ENCODE measurements around the gene SLC12A7. TPM values are rescaled to one million over a fixed set of nuclear protein-coding genes. Genes with fewer than 3 reads are reported as not detected.
A peak's percentile ranks its signal among the peaks of the same experiment; 100 is the strongest.

SLC12A7 gene
- total and polyA plus RNA-seq, 9 of the 15 experiments (the other 6 are each of a cell fraction or from before 2014, with no cell fraction given), result 0.01 to 3.1 (median 0.56) TPM

DNA sequence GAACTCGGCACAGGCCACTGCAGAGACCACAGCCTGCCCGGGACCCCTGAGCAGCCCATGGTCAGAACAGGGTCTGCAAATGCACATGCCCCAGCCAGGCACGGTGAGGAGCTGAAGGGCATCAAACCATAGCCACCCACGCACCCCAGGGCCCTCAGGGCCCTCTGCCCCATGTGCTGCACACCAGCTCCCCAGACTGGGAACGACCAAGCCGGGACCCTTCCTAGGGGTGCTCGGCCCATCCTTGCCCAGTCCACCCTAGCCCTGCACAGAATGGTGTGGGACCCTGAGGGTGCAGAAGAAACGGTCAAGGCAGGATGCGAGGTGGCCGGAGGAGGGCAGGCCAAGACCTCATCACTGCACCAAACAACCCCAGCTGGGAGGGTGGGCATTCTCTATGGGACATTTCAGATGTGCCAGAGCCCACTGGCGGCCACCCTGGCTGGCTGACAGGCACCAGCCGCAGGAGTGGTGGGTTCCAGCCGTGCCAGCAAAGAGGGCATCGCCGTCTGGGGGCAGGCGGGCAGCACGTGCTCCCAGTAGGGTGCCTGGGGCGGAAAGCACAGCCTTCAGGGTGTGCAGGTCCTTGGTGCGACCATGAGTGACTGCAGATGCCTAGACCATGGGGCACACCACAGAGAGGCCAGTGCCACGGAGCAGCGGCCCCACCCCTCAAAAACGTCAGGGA, 16.4 kb downstream of the SLC12A7 start (continued):
- TF ChIP-seq SAFB2 (IDR thresholded peaks at IDR 0.05; ENCODE audit: borderline replicate concordance, low read depth, low read length, severe bottlenecking) (no peak), SMARCE1 (IDR thresholded peaks at IDR 0.05) (no peak), ZNF143 (CRISPR knock-in tag; IDR thresholded peaks at IDR 0.05) (no peak), NCOA1 (IDR thresholded peaks at IDR 0.05; ENCODE audit: low read depth) (no peak), KAT8 (IDR thresholded peaks at IDR 0.05; ENCODE audit: low read depth) (no peak)

DNA sequence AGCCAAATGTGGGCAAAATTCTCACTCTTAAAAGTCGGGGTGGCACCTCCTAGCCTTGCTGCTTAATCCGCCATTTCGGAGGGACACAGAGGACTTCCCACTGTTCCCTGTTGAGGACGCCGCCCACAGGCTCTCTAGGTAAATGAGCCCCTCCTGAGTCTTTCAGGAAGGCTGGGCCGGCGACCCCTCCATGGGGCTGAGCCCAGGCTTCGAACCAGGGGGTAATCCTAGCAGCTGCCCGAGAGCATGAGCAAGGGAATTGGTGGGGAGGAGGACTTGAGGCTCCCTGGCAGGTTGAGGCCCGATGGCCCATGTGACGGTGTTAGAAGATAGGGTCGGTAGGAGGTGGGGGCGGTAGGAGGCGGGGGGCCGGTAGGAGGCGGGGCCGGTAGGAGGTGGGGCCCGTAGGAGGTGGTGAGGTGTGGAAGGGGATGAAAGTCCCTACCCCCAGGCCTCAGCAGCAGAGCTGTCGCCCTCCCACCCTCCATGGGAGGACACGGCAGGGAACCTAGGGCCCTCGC, 17.1 kb downstream of the SLC12A7 start:
- no peak overlapping the region for H3K4me3 ChIP-seq
- no peak overlapping the region for H3K4me2 ChIP-seq (ENCODE audit: insufficient read depth, low read length)
- DNase-seq (ENCODE audit: extremely low read depth in 1 of 4, low spot score in 3 of 4) (peak in 2 of 4 experiments; percentile 68 to 69), ATAC-seq (no peak), FAIRE-seq (no peak)
- in situ Hi-C loops (cut with MboI) (no loop called here), intact Hi-C loops (cut with micrococcal nuclease) (no loop called here)
- no peak overlapping the region for H3K27ac ChIP-seq (ENCODE audit: extremely low read depth, low read depth, low read length)
- peaks cover 16 to 71% of the 10 kb centered on the region in 2 experiments; a peak in 4 of 5 replicates for H3K27me3 ChIP-seq (ENCODE audit: control insufficient read depth in 2 of 2, insufficient read depth in 2 of 2, low read length in 2 of 2)
- POLR2A ChIA-PET, result interaction anchor here (0.5 to 1.2 kb wide), 4 partner anchors 14 to 81 kb away, joined by 3 to 4 read pairs (median 3); no protein-coding TSS in a partner anchor
- H3K4me1 ChIP-seq (replicated peaks in 1 of 2; ENCODE audit: control insufficient read depth in 2 of 2, insufficient read depth in 2 of 2, low read length in 2 of 2), result peaks cover 0 to 71% of the 10 kb centered on the region in 2 experiments; a peak in 2 of 5 replicates
- no peak overlapping the region for H2AFZ ChIP-seq (ENCODE audit: low read depth, low read length)
- peaks cover 43% of the 10 kb centered on the region for H4K20me1 ChIP-seq (replicated peaks; ENCODE audit: control insufficient read depth, insufficient read depth, low read length)
- H3K36me3 ChIP-seq (ENCODE audit: control insufficient read depth, insufficient read depth, low read length), result no peaks in the 10 kb centered on the region
- CTCF ChIA-PET (ENCODE audit: low intra/inter-chr PET ratio), result no interaction called here
- no peak overlapping the region for H3K9ac ChIP-seq (ENCODE audit: insufficient read depth in 1 of 2, low read depth in 2 of 2, low read length in 2 of 2)
- WGBS (ENCODE audit: insufficient coverage, low coverage, missing lambda C conversion rate), result 33% methylated on average over 13 of the region's 21 CpGs
- TF ChIP-seq, protein P1, sequence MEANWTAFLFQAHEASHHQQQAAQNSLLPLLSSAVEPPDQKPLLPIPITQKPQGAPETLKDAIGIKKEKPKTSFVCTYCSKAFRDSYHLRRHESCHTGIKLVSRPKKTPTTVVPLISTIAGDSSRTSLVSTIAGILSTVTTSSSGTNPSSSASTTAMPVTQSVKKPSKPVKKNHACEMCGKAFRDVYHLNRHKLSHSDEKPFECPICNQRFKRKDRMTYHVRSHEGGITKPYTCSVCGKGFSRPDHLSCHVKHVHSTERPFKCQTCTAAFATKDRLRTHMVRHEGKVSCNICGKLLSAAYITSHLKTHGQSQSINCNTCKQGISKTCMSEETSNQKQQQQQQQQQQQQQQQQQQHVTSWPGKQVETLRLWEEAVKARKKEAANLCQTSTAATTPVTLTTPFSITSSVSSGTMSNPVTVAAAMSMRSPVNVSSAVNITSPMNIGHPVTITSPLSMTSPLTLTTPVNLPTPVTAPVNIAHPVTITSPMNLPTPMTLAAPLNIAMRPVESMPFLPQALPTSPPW (CRISPR knock-in tag; IDR thresholded peaks at IDR 0.05), result peak; percentile 29
- TF ChIP-seq ZNF217 (CRISPR knock-in tag; IDR thresholded peaks at IDR 0.05), result no peak
- H3K9me1 ChIP-seq (ENCODE audit: control insufficient read depth, insufficient read depth, low read length), result no peaks in the 10 kb centered on the region
- H3K79me2 ChIP-seq (ENCODE audit: control insufficient read depth, insufficient read depth, low read length), result no peaks in the 10 kb centered on the region
- BruUV-seq (replicated peaks), result no TSS peak
- H3K9me3 ChIP-seq (replicated peaks; ENCODE audit: control insufficient read depth, insufficient read depth, low read depth, low read length), result no peaks in the 10 kb centered on the region

All from K562 (cell line).